ENCODE data around the gene RPL36AL. TPM values are rescaled to one million over a fixed set of nuclear protein-coding genes. Genes with fewer than 3 reads are reported as not detected.
A peak's percentile ranks its signal among the peaks of the same experiment; 100 is the strongest.

RPL36AL gene
- total RNA-seq, 1 donor from 2014 or later = 149 TPM

GRCh38 chr14:49578141-49578540 lies 42.3 kb downstream of the RPL36AL start:
- H3K4me1 Mint-ChIP-seq = peaks cover 8% of the 10 kb centered on the region
- H3K4me3 Mint-ChIP-seq = no peak overlapping the region
- TF ChIP-seq CTCF (IDR thresholded peaks at IDR 0.05; ENCODE audit: unreplicated experiment) = no peak
- H3K27me3 Mint-ChIP-seq (ENCODE audit: low read depth) = no peaks in the 10 kb centered on the region
- peaks cover 38% of the 10 kb centered on the region for H3K36me3 Mint-ChIP-seq
- no peaks in the 10 kb centered on the region for H3K9me3 Mint-ChIP-seq
- peak overlapping the region; percentile 15 for H3K27ac Mint-ChIP-seq
- no peak for DNase-seq (ENCODE audit: low spot score in 2 of 2, unreplicated experiment in 2 of 2)

GRCh38 chr14:49574038-49574437 lies 46.4 kb downstream of the RPL36AL start:
- no peak for DNase-seq (ENCODE audit: low spot score in 2 of 2, unreplicated experiment in 2 of 2)
- Mint-ChIP-seq H3K36me3 (peaks cover 41% of the 10 kb centered on the region), H3K4me1 (no peaks in the 10 kb centered on the region), H3K4me3 (no peak overlapping the region), H3K9me3 (no peaks in the 10 kb centered on the region), H3K27me3 (ENCODE audit: low read depth) (no peaks in the 10 kb centered on the region), H3K27ac (no peak overlapping the region)
- TF ChIP-seq CTCF (IDR thresholded peaks at IDR 0.05; ENCODE audit: unreplicated experiment) = no peak

- H3K4me3 Mint-ChIP-seq = no peak overlapping the region
- no peaks in the 10 kb centered on the region for H3K4me1 Mint-ChIP-seq
- no peaks in the 10 kb centered on the region for H3K9me3 Mint-ChIP-seq
- peaks cover 22% of the 10 kb centered on the region for H3K36me3 Mint-ChIP-seq
- no peaks in the 10 kb centered on the region for H3K27me3 Mint-ChIP-seq (ENCODE audit: low read depth)
- no peak for DNase-seq (ENCODE audit: low spot score in 2 of 2, unreplicated experiment in 2 of 2)
- no peak for TF ChIP-seq CTCF (IDR thresholded peaks at IDR 0.05; ENCODE audit: unreplicated experiment)
- H3K27ac Mint-ChIP-seq = no peak overlapping the region
These were observed 51.1 kb downstream of the RPL36AL start for GRCh38 chr14:49569281-49569680.

Other genes with a start within 250 kb of the RPL36AL start
- 1,338 to 1,394 TPM (median 1,392 TPM) in 3 replicates for gene RPS29, start 34.2 kb downstream of the RPL36AL start, total RNA-seq
- gene LRR1, start 21.7 kb downstream of the RPL36AL start, total RNA-seq = 8.8 to 10.9 TPM (median 9.2 TPM) in 3 replicates
- 18.7 to 20.3 TPM (median 19.2 TPM) in 3 replicates for gene MGAT2, start 173 bp upstream of the RPL36AL start, total RNA-seq
- 10.8 to 11.8 TPM (median 11.5 TPM) in 3 replicates for gene DNAAF2, start 14.6 kb upstream of the RPL36AL start, total RNA-seq
- 8.3 to 9.3 TPM (median 8.5 TPM) in 3 replicates for gene POLE2, start 67.6 kb upstream of the RPL36AL start, total RNA-seq
- gene KLHDC1, start 72.5 kb upstream of the RPL36AL start, total RNA-seq = 4.9 to 6.6 TPM (median 6.6 TPM) in 3 replicates
- 60.1 to 60.3 TPM (median 60.2 TPM) in 3 replicates for gene KLHDC2, start 147.5 kb upstream of the RPL36AL start, total RNA-seq
- 83.5 to 94.9 TPM (median 91.2 TPM) in 3 replicates for gene NEMF, start 232.2 kb upstream of the RPL36AL start, total RNA-seq

Measured in mesothelial cell of epicardium (in vitro differentiated cells).